Ascending aorta (tissue), 2 donors: ENCODE measurements around the gene CRYBG2. TPM values are rescaled to one million over a fixed set of nuclear protein-coding genes. Genes with fewer than 3 reads are reported as not detected.

Experiments
- DNase-seq, 2 donors: peaks; one replicate each; pipeline ENCODE4 v3.0.0-alpha.2; 2019; ENCODE audit warnings: low spot score in 2 of 2
- H3K27ac ChIP-seq, 2 donors: fragments of 200-600 bp; sonication (generic); one replicate each; pipeline ENCODE4 v1.5.1; 2016 to 2017; ENCODE audit warnings: mild to moderate bottlenecking in 1 of 2
- H3K27me3 ChIP-seq: fragments of 200-600 bp; sonication (generic); one replicate; pipeline ENCODE4 v1.5.1; 2017
- H3K36me3 ChIP-seq, 2 donors: fragments of 200-600 bp; sonication (generic); one replicate each; pipeline ENCODE4 v1.5.1; 2016
- H3K4me1 ChIP-seq, 2 donors: fragments of 200-600 bp; sonication (generic); one replicate each; pipeline ENCODE4 v1.5.1; 2016 to 2017; ENCODE audit warnings: mild to moderate bottlenecking in 1 of 2
- H3K4me3 ChIP-seq, 2 donors: fragments of 200-600 bp; sonication (generic); one replicate each; pipeline ENCODE4 v1.5.1; 2016 to 2017; ENCODE audit warnings: mild to moderate bottlenecking in 1 of 2
- H3K9me3 ChIP-seq, 2 donors: fragments of 200-600 bp; sonication (generic); one replicate each; pipeline ENCODE4 v1.5.1; 2016
- CTCF ChIP-seq, 3 experiments: fragments of 200-600 bp in 2 of 3; fragments of 450-650 bp in 1 of 3; sonication (generic) in 2 of 3; IDR thresholded peaks; one replicate each; pipeline ENCODE4 v1.5.1; 2016 to 2019; ENCODE audit warnings: antibody characterized with exemption in 3 of 3, mild to moderate bottlenecking in 1 of 3, moderate library complexity in 1 of 3
- intact Hi-C: fragments of 100-400 bp; cut with DNase I; formaldehyde crosslinking; loops from one replicate; pipeline ENCODE4 v1.15.1; 2023
- total RNA-seq: library from RNA; depleted of rRNA; stranded (reverse); fragments of >200 nt; gene quantifications from one replicate; pipeline ENCODE4 v1.1.0, GENCODE V29; 2016

Gene CRYBG2
- total RNA-seq, 1 donor from 2014 or later: not detected

- H3K27ac ChIP-seq: peak overlapping the region; percentile 90 to 99
- intact Hi-C loops: no loop called here
- H3K4me3 ChIP-seq: no peak overlapping the region
- H3K4me1 ChIP-seq: peaks cover 29 to 47% of the 10 kb centered on the region in 2 donors
- H3K36me3 ChIP-seq: no peaks in the 10 kb centered on the region
- DNase-seq: no peak
- H3K9me3 ChIP-seq: no peaks in the 10 kb centered on the region
- no peaks in the 10 kb centered on the region for H3K27me3 ChIP-seq
- no peak for TF ChIP-seq CTCF (IDR thresholded peaks at IDR 0.05)
These were observed 77.5 kb downstream of the CRYBG2 start for GRCh38 chr1:26276432-26276838.

GRCh38 chr1:26275580-26276431, 78.1 kb downstream of the CRYBG2 start:
- Histone ChIP-seq H3K9me3 (no peaks in the 10 kb centered on the region), H3K36me3 (peaks cover 0 to 2% of the 10 kb centered on the region in 2 donors), H3K27me3 (no peaks in the 10 kb centered on the region), H3K4me3 (no peak overlapping the region), H3K4me1 (peaks cover 23 to 41% of the 10 kb centered on the region in 2 donors), H3K27ac (peak overlapping the region; percentile 90 to 99)
- DNase-seq: peak in 1 of 2 donors; percentile 90
- TF ChIP-seq CTCF (IDR thresholded peaks at IDR 0.05): peak; percentile 82 to 96 (median 86)
- intact Hi-C loops: loop anchor here (1.0 kb wide), 1 partner anchor 45 kb away; no protein-coding TSS in a partner anchor

- intact Hi-C loops: loop anchor here (1.0 kb wide), 1 partner anchor 46 kb away; no protein-coding TSS in a partner anchor
- peaks cover 0 to 3% of the 10 kb centered on the region in 2 donors for H3K36me3 ChIP-seq
- H3K9me3 ChIP-seq: no peaks in the 10 kb centered on the region
- H3K27ac ChIP-seq: peak overlapping the region; percentile 90 to 99
- no peak for DNase-seq
- H3K27me3 ChIP-seq: no peaks in the 10 kb centered on the region
- no peak for TF ChIP-seq CTCF (IDR thresholded peaks at IDR 0.05)
- H3K4me3 ChIP-seq: no peak overlapping the region
- H3K4me1 ChIP-seq: peaks cover 20 to 37% of the 10 kb centered on the region in 2 donors
These were observed 79.0 kb downstream of the CRYBG2 start for GRCh38 chr1:26274801-26275425.

Other genes with a start within 250 kb of the CRYBG2 start
- gene PDIK1L, start 242.3 kb downstream of the CRYBG2 start, total RNA-seq: 4.0 TPM
- gene FAM110D, start 195.1 kb downstream of the CRYBG2 start, total RNA-seq: 60.0 TPM
- not detected for gene C1orf232, start 185.2 kb downstream of the CRYBG2 start, total RNA-seq
- 90.0 TPM for gene ZNF593, start 184.2 kb downstream of the CRYBG2 start, total RNA-seq
- gene ZNF593OS, start 182.3 kb downstream of the CRYBG2 start, total RNA-seq: not detected
- not detected for gene CNKSR1, start 176.6 kb downstream of the CRYBG2 start, total RNA-seq
- not detected for gene CATSPER4, start 163.5 kb downstream of the CRYBG2 start, total RNA-seq
- gene CEP85, start 119.9 kb downstream of the CRYBG2 start, total RNA-seq: 5.0 TPM
- 228 TPM for gene SH3BGRL3, start 74.0 kb downstream of the CRYBG2 start, total RNA-seq
- gene UBXN11, start 47.5 kb downstream of the CRYBG2 start, total RNA-seq: 14.5 TPM
- gene CD52, start 36.2 kb downstream of the CRYBG2 start, total RNA-seq: not detected
- gene ZNF683, start 18.6 kb upstream of the CRYBG2 start, total RNA-seq: not detected
- gene LIN28A, start 56.7 kb upstream of the CRYBG2 start, total RNA-seq: not detected
- gene DHDDS, start 78.2 kb upstream of the CRYBG2 start, total RNA-seq: 54.2 TPM
- gene HMGN2, start 118.3 kb upstream of the CRYBG2 start, total RNA-seq: 97.7 TPM
- gene RPS6KA1, start 175.6 kb upstream of the CRYBG2 start, total RNA-seq: 9.6 TPM